DMS153 treated with DMSO at 0.1 percent for 48 hours (cell line): ENCODE measurements around the gene TAS2R19.
"Not testable (repeated sequence)": the region's sequence is repeated elsewhere in the genome, so short reads cannot be mapped to it uniquely, and the experiment has no call there.

Source experiments
- DNase-seq: peaks from one replicate; lab custom pipeline; 2025; ENCODE audit not compliant: unreplicated experiment; lab: John Stamatoyannopoulos, UW

The TAS2R19 gene

GRCh38 chr12:11022520-11022919, at the start of gene TAS2R19:
Gene TAS2R19, minus strand, starts transcription at chr12:11022620. Its CDS starts 49 bp downstream, at chr12:11022571.
- DNase-seq: no peak

- DNase-seq: no peak
These were observed 49.0 kb upstream of the TAS2R19 start for GRCh38 chr12:11071414-11071813.

GRCh38 chr12:11070999-11071398, 48.6 kb upstream of the TAS2R19 start:
- no peak for DNase-seq

GRCh38 chr12:11069854-11070365, 47.5 kb upstream of the TAS2R19 start:
- no peak for DNase-seq

- no peak for DNase-seq
These were observed 45.1 kb upstream of the TAS2R19 start for GRCh38 chr12:11067514-11067913.

GRCh38 chr12:11062194-11062593, 39.8 kb upstream of the TAS2R19 start, which contains the start of gene TAS2R46:
Gene TAS2R46, minus strand, starts transcription at chr12:11062294. Its CDS starts 0 bp downstream, at chr12:11062294.
- DNase-seq: not testable (repeated sequence)

GRCh38 chr12:11059784-11060183, 37.4 kb upstream of the TAS2R19 start:
- no peak for DNase-seq

GRCh38 chr12:11059041-11059440, 36.6 kb upstream of the TAS2R19 start:
- no peak for DNase-seq

GRCh38 chr12:11055306-11055705, 32.9 kb upstream of the TAS2R19 start:
- no peak for DNase-seq

- DNase-seq: not testable (repeated sequence)
These were observed 27.5 kb upstream of the TAS2R19 start for GRCh38 chr12:11049806-11050531.

GRCh38 chr12:11041366-11041765, 18.9 kb upstream of the TAS2R19 start:
- not testable (repeated sequence) for DNase-seq

- no peak for DNase-seq
These were observed 17.7 kb upstream of the TAS2R19 start for GRCh38 chr12:11040162-11040561.

- no peak for DNase-seq
These were observed 16.8 kb upstream of the TAS2R19 start for GRCh38 chr12:11039171-11039570.

GRCh38 chr12:11033959-11034358, 11.5 kb upstream of the TAS2R19 start:
- not testable (repeated sequence) for DNase-seq

GRCh38 chr12:11031307-11031706, 8.9 kb upstream of the TAS2R19 start, which contains the start of gene TAS2R31:
Gene TAS2R31, minus strand, starts transcription at chr12:11031407. Its CDS starts 72 bp downstream, at chr12:11031335.
- no peak for DNase-seq

- no peak for DNase-seq
These were observed 3.7 kb upstream of the TAS2R19 start for GRCh38 chr12:11026118-11026517.

GRCh38 chr12:11023387-11023786, 967 bp upstream of the TAS2R19 start:
- DNase-seq: no peak

GRCh38 chr12:11016937-11017336, 5.5 kb downstream of the TAS2R19 start:
- no peak for DNase-seq

- DNase-seq: no peak
These were observed 6.5 kb downstream of the TAS2R19 start for GRCh38 chr12:11015775-11016430.

- DNase-seq: no peak
These were observed 8.2 kb downstream of the TAS2R19 start for GRCh38 chr12:11014234-11014633.

- DNase-seq: no peak
These were observed 14.8 kb downstream of the TAS2R19 start for GRCh38 chr12:11007608-11008007.

- no peak for DNase-seq
These were observed 24.2 kb downstream of the TAS2R19 start, which contains the start of gene TAS2R20 for GRCh38 chr12:10998204-10998603. Gene TAS2R20, minus strand, starts transcription at chr12:10998304. Its CDS starts 429 bp downstream, at chr12:10997875.
